Stimulated activated CD8-positive, alpha-beta memory T cell treated with anti-CD3 and anti-CD28 coated beads, Interleukin-7, amount 100 ng/mL, for 24 hours (primary cell): ENCODE measurements around the gene ITGA6.
"Not testable (repeated sequence)": the region's sequence is repeated elsewhere in the genome, so short reads cannot be mapped to it uniquely, and the experiment has no call there.

ENCODE experiments used
- DNase-seq: peaks from one replicate; pipeline ENCODE4 v3.0.0-alpha.2; 2020; ENCODE audit warnings: low read depth

Gene ITGA6

GRCh38 chr2:172516299-172516698 lies 88.9 kb downstream of the ITGA6 start:
- DNase-seq, result no peak

DNA sequence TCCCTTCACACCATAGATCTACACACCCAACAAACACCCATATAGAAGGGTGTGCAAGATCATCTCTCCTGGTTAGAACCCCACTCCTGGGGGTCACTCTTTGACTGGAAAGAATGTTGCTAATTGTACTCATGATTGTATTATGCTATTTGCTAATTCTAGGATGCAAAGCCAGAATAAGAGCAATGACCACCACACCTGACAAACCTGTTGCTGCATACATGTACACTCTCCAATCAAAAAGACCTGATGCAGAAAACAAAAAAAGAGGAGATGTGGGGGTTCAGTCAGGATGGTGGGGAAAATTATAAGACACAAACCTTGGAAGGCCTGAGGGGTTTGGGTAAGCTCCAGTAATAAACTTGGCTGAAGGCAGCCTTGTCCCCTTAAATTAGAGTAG lies 91.6 kb downstream of the ITGA6 start:
- no peak for DNase-seq

DNA sequence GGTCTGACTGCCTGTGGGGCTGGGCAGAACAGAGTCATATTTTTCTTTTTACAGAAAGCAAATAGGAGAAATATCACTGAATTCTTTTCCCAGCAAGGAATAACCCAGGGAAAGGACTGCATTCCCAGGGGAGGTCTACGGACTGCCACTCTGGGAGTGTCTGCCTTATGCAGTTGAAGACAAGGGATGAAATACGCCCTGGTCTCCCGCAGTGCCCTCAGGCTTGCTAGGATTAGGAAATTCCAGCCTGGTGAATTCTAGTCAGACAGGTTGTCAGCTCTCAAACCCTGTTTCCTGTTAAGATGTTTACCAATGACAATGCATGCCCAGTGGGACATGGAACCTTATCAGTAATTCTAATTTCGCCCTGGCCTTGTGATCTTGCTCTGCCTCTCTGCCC lies 98.2 kb downstream of the ITGA6 start:
- no peak for DNase-seq

DNA sequence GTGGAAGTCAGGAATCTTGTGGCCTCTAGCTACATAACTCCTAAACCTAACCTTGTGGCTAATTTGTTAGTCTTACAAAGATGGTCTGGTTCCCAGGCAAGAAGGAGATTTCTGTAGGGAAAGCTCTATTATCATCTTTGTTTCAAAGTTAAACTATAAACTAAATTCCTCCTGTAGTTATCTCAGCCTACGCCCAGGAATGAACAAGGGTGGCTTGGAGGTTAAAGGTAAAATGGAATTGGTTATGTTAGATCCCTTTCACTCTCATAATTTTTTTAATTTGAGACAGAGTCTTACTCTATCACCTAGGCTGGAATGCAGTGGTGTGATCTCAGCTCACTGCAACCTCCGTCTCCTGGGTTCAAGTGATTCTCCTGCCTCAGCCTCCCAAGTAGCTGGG lies 103.9 kb downstream of the ITGA6 start:
- DNase-seq, result no peak

DNA sequence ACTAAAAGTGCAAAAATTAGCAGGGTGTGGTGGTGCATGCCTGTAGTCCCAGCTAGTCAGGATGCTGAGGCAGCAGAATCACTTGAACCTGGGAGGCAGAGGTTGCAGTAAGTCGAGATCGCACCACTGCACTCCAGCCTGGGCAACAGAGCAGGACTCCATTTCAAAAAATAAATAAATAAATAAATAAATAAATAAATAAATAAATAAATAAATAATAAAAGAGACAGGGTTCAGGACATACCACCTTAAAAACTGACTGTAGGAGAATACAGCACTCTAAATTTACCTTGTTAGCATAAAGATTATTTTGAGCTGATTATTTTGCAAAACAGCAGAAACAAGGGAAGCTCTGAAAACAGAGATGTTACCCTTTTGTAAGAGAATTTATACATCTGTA lies 105.1 kb downstream of the ITGA6 start:
- DNase-seq, result not testable (repeated sequence)

GRCh38 chr2:172533687-172534086 lies 106.3 kb downstream of the ITGA6 start:
- no peak for DNase-seq

- DNase-seq, result no peak
Measured at GRCh38 chr2:172535119-172535518, 107.7 kb downstream of the ITGA6 start.

GRCh38 chr2:172537851-172538250 lies 110.5 kb downstream of the ITGA6 start:
- DNase-seq, result not testable (repeated sequence)

GRCh38 chr2:172539767-172540166 lies 112.4 kb downstream of the ITGA6 start:
- no peak for DNase-seq

GRCh38 chr2:172540421-172540820 lies 113.0 kb downstream of the ITGA6 start:
- no peak for DNase-seq

DNA sequence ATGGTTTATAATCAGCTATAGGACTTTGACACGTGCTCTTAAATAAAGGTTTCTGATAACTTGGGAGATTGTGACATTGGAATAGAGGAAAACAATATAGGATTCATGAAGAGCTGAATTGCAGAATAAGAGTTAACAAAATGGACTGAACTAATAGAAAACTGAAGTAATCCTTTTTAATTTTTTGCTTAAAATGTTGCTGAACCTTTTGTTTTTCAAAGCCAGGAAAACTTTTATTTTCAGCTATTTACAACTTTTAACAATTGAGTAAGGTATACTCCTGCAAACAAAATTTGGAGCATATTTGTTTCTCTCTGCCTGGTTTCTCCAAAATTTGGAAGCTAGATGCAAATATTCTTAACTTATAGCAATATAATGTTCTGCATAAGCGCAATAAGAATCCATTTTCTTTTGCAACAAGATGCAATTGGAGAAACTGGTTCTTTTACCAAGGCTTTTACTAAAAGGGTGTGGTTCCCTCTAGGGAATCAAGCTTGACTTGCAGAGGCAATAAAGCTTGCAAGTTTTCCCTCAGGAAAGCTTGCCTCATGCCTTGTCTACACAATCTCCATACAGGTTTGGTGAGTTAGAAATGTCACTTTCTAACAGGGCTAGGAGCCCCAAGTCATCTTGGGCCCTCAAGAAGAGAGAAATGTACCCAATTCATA lies 118.2 kb downstream of the ITGA6 start:
- no peak for DNase-seq

DNA sequence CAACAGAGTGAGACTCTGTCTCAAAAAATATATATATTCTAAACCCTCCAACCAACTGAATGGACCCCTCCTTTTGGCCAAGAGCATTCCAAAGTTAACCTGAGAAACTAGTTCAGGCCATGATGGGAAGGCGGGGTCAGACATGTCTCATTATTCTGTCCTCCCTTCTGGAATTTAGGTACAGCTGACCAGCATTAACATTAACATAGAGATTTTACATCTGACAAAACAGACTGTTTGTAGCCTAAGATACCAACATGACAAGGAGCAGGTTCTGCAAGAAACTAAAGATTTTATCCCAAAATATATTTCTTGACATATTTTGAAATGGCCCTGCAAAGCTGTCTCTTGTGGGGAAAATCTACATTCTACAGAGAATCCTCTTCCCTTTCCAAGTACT lies 121.7 kb downstream of the ITGA6 start:
- no peak for DNase-seq

DNA sequence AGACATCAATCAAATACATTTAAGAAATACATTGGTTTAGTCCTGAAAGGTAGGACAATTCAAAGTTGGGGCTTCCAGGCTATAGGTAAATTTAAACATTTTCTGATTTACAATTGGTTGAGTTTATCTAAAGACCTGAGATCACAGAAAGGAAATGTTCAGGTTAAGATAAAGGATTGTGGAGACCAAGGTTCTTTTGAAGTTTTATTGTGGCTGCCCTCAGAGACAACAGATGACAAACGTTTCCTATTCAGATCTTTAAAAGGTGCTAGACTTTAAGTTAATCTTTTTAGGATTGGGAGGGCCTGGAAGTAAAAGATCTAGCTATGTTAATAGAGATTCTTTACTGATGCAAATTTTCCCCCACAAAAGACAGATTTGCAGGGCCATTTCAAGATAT lies 122.4 kb downstream of the ITGA6 start:
- not testable (repeated sequence) for DNase-seq

- no peak for DNase-seq
Measured at GRCh38 chr2:172550419-172550818, 123.0 kb downstream of the ITGA6 start.

DNA sequence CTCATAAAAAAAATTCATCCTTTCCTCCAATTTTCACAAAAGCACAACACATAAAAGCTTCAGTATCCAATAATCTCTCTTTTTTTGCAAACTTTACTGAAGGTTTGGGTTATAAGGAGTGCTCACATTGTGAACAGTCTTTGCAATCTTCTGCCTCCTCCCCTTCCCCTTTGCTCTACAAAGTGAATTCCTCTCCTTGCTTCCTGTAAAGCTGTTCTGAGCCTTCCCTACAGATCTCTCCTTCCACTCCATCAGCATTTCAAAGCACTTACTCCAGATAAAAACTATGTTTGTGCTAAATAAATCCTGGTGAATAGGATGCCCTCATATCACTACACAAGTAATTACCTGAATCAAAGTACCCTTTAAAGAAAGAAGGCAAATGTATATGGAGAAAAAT lies 123.9 kb downstream of the ITGA6 start:
- DNase-seq, result no peak

DNA sequence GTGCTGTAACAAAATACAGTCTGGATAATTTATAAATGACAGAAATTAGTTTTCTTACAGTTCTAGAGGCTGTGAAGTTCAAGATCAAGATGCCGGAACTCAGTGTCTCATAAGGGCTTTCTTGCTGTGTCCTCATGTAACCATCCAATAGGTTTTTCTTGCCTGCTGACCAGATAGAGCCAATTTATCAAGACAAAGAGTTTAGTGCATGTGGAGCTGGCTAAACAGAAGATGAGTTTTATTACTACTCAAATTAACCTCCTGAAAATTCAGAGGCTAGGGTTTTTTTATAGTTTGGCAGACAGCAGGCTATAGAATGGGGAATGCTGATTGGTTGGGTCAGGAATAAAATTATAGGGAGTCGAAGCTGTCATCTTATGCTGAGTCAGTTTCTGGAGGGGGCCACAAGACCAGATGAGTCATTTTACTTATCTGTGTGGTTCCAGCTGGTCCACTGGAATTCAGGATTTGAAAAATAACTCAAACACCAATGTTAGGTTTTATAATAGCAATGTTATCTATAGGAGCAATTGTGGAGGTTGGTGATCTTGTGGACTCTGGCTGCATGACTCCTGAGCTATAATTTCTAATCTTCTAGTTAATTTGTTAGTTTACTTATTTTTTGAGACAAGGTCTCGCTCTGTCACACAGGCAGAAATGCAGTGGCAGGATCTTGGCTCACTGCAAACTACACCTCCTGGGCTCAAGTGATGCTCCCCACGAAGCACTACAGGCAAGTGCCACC lies 125.3 kb downstream of the ITGA6 start:
- DNase-seq, result no peak

DNA sequence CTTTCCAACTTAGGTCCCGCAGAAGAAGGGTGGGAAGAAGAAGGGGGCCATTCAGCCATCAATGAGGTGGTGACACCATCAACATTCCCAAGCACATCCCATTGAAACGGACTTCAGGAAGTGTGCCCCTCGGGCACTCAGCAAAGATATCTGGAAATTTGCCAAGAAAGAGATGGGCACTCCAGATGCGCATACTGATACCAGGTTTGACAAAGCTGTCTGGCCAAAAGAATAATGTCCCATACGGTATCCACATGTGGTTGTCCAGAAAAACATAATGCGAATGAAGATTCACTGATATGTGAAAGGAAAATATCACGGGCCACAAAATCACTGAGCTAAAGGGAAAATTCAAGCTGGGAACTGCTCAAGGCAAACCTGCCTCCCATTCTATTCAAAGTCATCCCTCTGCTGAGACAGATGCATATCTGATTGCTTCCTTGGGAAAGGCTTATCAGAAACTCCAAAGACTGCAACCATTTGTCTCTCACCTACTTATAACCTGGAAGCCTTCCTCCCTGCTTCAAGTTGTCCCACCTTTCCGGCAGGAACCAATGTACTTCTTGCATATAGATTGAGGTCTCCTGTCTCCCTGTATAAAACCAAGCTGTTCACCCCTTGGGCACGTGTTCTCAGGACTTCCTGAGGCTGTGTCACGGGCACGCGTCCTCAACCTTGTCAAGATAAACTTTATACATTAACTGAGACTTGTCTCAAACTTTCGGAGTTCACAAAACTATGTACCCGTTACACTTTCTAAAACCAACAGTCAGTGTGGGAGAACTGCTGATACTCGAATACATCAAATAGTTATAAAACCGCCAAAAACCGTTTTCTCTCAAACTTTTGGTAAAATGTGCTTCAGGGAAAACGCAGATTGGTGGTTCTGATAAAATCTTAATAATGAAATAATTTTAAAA lies 127.2 kb downstream of the ITGA6 start:
- DNase-seq, result no peak

DNA sequence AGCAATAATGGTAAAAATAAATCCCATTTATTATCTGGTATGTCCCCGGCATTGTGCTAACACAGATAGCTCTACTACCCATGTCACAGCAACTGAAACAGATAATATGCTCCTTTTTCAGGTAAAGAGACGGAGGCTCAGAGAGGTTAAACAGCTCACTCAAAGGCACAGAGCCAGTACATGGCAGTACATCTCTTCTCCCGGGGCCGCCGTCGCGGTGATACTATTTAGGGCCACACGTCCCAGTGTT lies 127.8 kb downstream of the ITGA6 start:
- DNase-seq, result no peak
